GM12864 (cell line): ENCODE results near the gene PRKG1.

Experiments used
- DNase-seq: peaks from one replicate; pipeline ENCODE4 v3.0.0-alpha.2; 2011; ENCODE audit warnings: low read depth
- H3K4me3 ChIP-seq: 2 replicates; pipeline ENCODE4 v1.5.1; 2011; ENCODE audit warnings: mild to moderate bottlenecking, low read depth, low read length, control low read depth
- TF ChIP-seq, protein P1 (sequence below): IDR thresholded peaks from 2 replicates; pipeline ENCODE4 v1.5.1; 2011; ENCODE audit warnings: low read depth, mild to moderate bottlenecking, moderate library complexity, low read length, control low read depth, inconsistent platforms; ENCODE audit errors: missing control alignments

PRKG1 gene

DNA sequence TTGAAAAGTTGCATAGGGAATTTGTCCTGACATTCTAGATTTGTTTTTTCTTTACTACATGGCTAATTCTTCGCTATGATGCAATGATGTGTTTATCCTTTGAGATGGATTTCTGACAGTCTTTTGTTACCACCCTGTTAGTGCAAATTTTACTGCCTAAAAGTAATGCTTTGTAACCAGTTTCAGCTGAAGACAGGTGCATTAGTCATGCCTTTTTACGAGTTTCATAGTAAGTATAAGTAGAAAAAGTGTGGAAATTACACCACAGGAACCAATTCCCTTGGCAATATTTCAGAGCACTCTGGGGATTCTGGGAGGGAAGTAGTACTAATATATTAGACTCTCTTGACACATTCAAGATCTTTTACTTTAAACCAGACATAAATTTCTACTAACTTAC lies 982.0 kb downstream of the PRKG1 start:
- no peak for DNase-seq
- TF ChIP-seq, protein P1, sequence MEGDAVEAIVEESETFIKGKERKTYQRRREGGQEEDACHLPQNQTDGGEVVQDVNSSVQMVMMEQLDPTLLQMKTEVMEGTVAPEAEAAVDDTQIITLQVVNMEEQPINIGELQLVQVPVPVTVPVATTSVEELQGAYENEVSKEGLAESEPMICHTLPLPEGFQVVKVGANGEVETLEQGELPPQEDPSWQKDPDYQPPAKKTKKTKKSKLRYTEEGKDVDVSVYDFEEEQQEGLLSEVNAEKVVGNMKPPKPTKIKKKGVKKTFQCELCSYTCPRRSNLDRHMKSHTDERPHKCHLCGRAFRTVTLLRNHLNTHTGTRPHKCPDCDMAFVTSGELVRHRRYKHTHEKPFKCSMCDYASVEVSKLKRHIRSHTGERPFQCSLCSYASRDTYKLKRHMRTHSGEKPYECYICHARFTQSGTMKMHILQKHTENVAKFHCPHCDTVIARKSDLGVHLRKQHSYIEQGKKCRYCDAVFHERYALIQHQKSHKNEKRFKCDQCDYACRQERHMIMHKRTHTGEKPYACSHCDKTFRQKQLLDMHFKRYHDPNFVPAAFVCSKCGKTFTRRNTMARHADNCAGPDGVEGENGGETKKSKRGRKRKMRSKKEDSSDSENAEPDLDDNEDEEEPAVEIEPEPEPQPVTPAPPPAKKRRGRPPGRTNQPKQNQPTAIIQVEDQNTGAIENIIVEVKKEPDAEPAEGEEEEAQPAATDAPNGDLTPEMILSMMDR = no peak
- H3K4me3 ChIP-seq = no peak overlapping the region

DNA sequence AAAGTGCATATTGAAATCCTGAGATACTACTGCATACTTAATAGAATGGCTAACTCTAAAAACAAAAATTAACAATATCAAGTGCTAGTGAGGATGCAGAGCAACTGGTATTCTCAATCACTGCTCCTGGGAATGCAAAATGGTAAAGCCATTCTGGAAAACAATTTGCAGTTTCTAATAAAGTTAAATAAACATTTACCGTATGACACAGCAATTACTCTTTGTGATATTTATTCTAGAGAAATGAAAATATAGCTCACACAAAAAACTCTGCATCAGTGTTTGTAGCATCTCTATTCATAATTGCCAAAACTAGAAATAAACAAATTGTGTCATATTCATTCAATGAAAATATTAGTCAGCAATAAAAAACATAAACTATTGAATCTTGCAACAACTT lies 984.8 kb downstream of the PRKG1 start:
- TF ChIP-seq, protein P1 = no peak
- H3K4me3 ChIP-seq = no peak overlapping the region
- DNase-seq = no peak

DNA sequence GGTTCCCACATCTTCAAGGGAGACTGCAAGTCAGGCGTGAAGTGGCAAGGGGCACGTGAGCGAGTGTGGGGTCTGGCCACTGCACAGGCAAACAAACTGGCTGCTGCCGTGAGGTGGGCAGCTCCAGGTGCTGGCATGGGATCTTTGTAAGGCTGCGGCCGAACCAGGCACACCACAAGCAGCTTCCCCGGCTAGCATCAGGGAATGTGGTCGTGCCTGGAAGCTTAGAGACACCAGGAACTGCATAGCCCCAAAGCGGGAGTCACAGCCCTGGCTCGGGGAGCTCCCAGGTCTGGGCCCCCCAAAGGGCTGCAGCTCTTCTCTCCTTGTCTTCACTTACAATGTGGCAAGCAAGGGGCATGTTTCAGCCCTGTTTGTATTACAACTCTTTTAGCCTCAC lies 988.9 kb downstream of the PRKG1 start:
- TF ChIP-seq, protein P1 = no peak
- H3K4me3 ChIP-seq = no peak overlapping the region
- no peak for DNase-seq

DNA sequence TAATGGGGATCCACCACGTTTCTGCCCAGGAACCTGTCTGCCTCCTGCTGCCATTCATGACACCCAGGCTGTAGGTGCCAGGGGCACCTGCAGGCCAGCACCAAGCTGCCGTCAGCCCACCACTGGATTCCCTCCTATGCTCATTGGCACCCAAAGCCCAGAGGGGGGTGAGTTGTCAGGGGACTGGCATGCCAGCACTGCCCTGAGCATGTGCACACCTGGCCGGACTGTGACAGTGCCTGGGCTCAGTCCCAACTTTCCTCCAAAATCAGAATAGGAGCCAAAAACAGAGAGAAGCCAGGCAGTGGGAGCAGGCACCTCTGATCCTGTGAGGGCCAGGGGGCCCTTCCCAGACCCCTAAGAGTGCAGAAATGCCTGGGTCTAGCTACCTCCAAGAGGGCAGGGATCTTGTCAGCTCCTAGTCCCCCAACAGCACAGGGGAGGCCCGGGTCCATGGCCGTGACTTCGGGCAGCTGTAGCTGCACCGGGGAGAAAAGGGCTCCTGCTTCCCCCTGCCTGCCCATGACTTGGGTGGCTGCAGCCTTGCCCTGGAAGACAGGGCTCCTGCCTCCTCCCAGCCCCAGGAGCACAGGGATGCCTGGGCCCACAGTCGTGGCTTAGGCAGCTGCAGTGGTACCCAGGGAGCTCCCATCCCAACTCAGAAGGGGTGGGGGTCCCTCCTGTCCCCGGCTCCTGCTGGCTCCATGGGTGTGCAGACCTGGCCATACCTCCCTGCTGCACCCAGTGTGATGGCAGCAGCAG lies 990.0 kb downstream of the PRKG1 start:
- TF ChIP-seq, protein P1 = no peak
- H3K4me3 ChIP-seq = no peak overlapping the region
- no peak for DNase-seq

DNA sequence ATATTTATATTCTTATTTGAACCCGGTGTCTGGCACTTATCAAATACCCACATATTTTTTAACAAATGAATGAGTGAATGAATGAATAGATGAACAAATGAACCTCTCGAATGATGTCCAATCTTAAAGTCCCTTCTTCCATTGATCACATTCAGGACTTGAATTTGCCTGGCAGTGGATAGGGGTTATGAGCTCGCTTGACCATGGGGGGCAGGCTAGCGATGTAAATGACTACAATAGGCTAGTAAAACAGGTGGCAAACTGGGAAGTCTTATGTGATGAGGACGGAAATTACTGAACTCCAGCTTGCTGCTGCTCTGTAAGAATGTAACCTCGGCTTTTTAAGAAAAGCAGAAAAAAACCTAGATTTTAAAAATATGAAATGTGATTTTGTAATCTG lies 992.1 kb downstream of the PRKG1 start:
- DNase-seq = no peak
- H3K4me3 ChIP-seq = no peak overlapping the region
- TF ChIP-seq, protein P1 = no peak

DNA sequence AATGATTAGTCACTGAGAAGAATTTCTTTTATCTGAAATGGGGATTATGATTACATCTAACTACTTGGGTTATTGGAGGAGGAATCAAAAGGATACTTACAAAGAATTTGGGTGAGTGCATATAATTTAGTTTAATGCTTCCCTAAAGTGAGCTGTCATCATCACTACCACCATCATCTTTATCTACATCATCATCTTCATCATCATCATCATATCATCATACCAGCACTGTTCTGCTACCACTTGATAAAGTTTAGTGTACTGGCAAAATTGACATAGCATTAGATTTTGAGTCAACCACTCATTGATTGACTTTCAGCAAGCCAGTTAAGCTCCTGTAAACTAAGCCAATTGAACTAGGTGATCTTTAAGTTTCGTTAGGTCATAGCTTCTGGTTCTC lies 994.2 kb downstream of the PRKG1 start:
- H3K4me3 ChIP-seq = no peak overlapping the region
- DNase-seq = no peak
- TF ChIP-seq, protein P1 = no peak

DNA sequence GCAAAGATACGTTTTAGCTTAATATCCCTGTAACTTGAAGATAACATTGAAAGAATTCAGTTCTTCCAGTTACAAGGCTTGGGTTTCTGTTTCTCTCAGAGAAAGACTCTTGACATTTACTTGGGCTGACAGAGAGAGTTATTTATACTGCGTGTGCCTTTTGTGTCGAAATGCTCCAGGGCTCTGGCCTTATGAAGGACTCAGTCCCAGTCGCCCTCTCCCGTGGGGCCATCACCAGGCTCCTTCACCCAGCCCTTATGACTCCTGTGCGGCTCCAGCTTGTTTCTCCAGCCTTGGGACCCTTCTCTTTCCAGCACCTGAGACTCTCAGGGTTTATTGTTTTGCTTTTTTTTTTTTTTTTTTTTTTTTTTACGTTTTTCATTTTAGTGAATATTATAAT lies 997.5 kb downstream of the PRKG1 start:
- TF ChIP-seq, protein P1 = no peak
- no peak overlapping the region for H3K4me3 ChIP-seq

More for the DNA sequence above, 997.5 kb downstream of the PRKG1 start:
- DNase-seq = no peak
